ENCODE measurements around the gene FAM13A.
"Not testable (repeated sequence)": the region's sequence is repeated elsewhere in the genome, so short reads cannot be mapped to it uniquely, and the experiment has no call there.

The FAM13A gene

GRCh38 chr4:88892646-88893045 lies 164.3 kb downstream of the FAM13A start:
- DNase-seq = no peak

- no peak for DNase-seq
Measured at GRCh38 chr4:88891636-88892035, 165.3 kb downstream of the FAM13A start.

- not testable (repeated sequence) for DNase-seq
Measured at GRCh38 chr4:88887409-88887808, 169.6 kb downstream of the FAM13A start.

GRCh38 chr4:88881227-88881569 lies 175.8 kb downstream of the FAM13A start:
- DNase-seq = no peak

GRCh38 chr4:88880501-88881226 lies 176.3 kb downstream of the FAM13A start:
- DNase-seq = no peak

GRCh38 chr4:88879991-88880390 lies 177.0 kb downstream of the FAM13A start:
- no peak for DNase-seq

GRCh38 chr4:88878642-88879041 lies 178.3 kb downstream of the FAM13A start:
- no peak for DNase-seq

- no peak for DNase-seq
Measured at GRCh38 chr4:88870428-88870827, 186.6 kb downstream of the FAM13A start.

GRCh38 chr4:88868510-88868909 lies 188.5 kb downstream of the FAM13A start:
- no peak for DNase-seq

GRCh38 chr4:88866862-88867550 lies 190.0 kb downstream of the FAM13A start:
- peak; percentile 82 for DNase-seq

- DNase-seq = no peak
Measured at GRCh38 chr4:88865466-88865865, 191.5 kb downstream of the FAM13A start.

GRCh38 chr4:88865046-88865445 lies 191.9 kb downstream of the FAM13A start:
- DNase-seq = no peak

GRCh38 chr4:88860586-88860985 lies 196.4 kb downstream of the FAM13A start:
- no peak for DNase-seq

- peak; percentile 49 for DNase-seq
Measured at GRCh38 chr4:88859191-88859812, 197.7 kb downstream of the FAM13A start.

- DNase-seq = no peak
Measured at GRCh38 chr4:88858752-88859151, 198.2 kb downstream of the FAM13A start.

- no peak for DNase-seq
Measured at GRCh38 chr4:88857588-88857987, 199.4 kb downstream of the FAM13A start.

GRCh38 chr4:88854481-88854880 lies 202.5 kb downstream of the FAM13A start:
- DNase-seq = no peak

- not testable (repeated sequence) for DNase-seq
Measured at GRCh38 chr4:88853583-88853982, 203.4 kb downstream of the FAM13A start.

- no peak for DNase-seq
Measured at GRCh38 chr4:88846206-88846790, 210.7 kb downstream of the FAM13A start.

- DNase-seq = no peak
Measured at GRCh38 chr4:88843067-88843685, 213.8 kb downstream of the FAM13A start.

- DNase-seq = no peak
Measured at GRCh38 chr4:88841635-88842034, 215.3 kb downstream of the FAM13A start.

GRCh38 chr4:88836216-88836615 lies 220.8 kb downstream of the FAM13A start:
- no peak for DNase-seq

- no peak for DNase-seq
Measured at GRCh38 chr4:88831031-88831430, 226.0 kb downstream of the FAM13A start.
